ENCODE results near the gene CEP85L. TPM values are rescaled to one million over a fixed set of nuclear protein-coding genes. Genes with fewer than 3 reads are reported as not detected.

The CEP85L gene
- total and polyA plus RNA-seq, 2 experiments from 2014 or later = 9.1 to 10.1 TPM

- TF ChIP-seq EZH2 (IDR thresholded peaks at IDR 0.05; ENCODE audit: low read depth, unreplicated experiment) (no peak), STAT1 (IDR thresholded peaks at IDR 0.05; ENCODE audit: unreplicated experiment) (no peak), ZNF331 (CRISPR knock-in tag; IDR thresholded peaks at IDR 0.05; ENCODE audit: low read depth) (no peak), REST (IDR thresholded peaks at IDR 0.05; ENCODE audit: unreplicated experiment) (no peak), POLR2AphosphoS5 (IDR thresholded peaks at IDR 0.05; ENCODE audit: low read depth) (no peak)
Observed at GRCh38 chr6:118644007-118644406, 7.4 kb downstream of the CEP85L start (continued).

DNA sequence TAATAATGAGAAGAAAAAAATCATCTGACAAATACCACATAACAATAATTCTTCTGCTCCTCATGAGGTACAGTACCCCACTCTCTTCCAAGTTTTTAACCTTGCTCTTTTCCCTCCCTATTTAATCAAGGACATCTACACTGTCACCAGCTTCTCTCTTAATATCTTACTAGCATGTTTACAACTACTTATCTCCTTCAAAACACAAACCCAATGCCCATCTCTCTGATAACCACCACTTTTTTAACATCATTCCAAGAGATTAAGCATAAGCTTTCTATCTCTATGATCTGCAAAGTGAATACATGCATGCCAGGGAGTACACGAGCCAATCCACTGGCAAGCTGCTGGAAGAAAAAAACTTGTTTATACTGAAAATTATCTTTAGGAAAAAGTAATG is 10.3 kb downstream of the CEP85L start:
- H3F3A ChIP-seq (replicated peaks; ENCODE audit: low read depth) = no peaks in the 10 kb centered on the region
- ATAC-seq = no peak
- no peaks in the 10 kb centered on the region for H3K36me3 ChIP-seq (ENCODE audit: insufficient read depth)
- H3K27ac ChIP-seq (ENCODE audit: low read depth) = no peak overlapping the region
- no peaks in the 10 kb centered on the region for H3K9me2 ChIP-seq (ENCODE audit: insufficient read depth)
- H2AFZ ChIP-seq = no peak overlapping the region
- no peaks in the 10 kb centered on the region for H3K36me3 Mint-ChIP-seq (ENCODE audit: low read depth)
- no peaks in the 10 kb centered on the region; the same call in 2 of the 3 replicates for H3K9me3 Mint-ChIP-seq
- peaks cover 56% of the 10 kb centered on the region for H3K79me2 ChIP-seq (replicated peaks; ENCODE audit: insufficient read depth)
- H3K4me2 ChIP-seq = no peak overlapping the region
- no peak overlapping the region for H3K4me3 Mint-ChIP-seq
- H3K27me3 Mint-ChIP-seq (ENCODE audit: insufficient read depth, low read depth, poor library complexity) = no peaks in the 10 kb centered on the region
- H3K4me3 ChIP-seq = no peak overlapping the region
- H3K4me1 Mint-ChIP-seq = peaks cover 14% of the 10 kb centered on the region
- no peak for DNase-seq (ENCODE audit: low spot score)
- peak overlapping the region; percentile 9 for H3K27ac Mint-ChIP-seq
- H3K27me3 ChIP-seq (ENCODE audit: insufficient read depth) = no peaks in the 10 kb centered on the region
- peaks cover 10% of the 10 kb centered on the region for H3K4me1 ChIP-seq (ENCODE audit: insufficient read depth)
- no peaks in the 10 kb centered on the region for H4K20me1 ChIP-seq (replicated peaks; ENCODE audit: insufficient read depth)
- TF ChIP-seq CTCF (conservative IDR thresholded peaks at IDR 0.05; ENCODE audit: low read depth in 2 of 2) = no peak
- TF ChIP-seq STAT1 (IDR thresholded peaks at IDR 0.05; ENCODE audit: unreplicated experiment) = no peak
- no peak for TF ChIP-seq CREB1 (CRISPR knock-in tag; IDR thresholded peaks at IDR 0.05; ENCODE audit: low read depth)
- TF ChIP-seq ZNF462 (CRISPR knock-in tag; IDR thresholded peaks at IDR 0.05) = no peak
- no peak for TF ChIP-seq ZNF331 (CRISPR knock-in tag; IDR thresholded peaks at IDR 0.05; ENCODE audit: low read depth)
- no peak for TF ChIP-seq EZH2phosphoT487 (IDR thresholded peaks at IDR 0.05; ENCODE audit: unreplicated experiment)
- no peak for TF ChIP-seq JUNB (IDR thresholded peaks at IDR 0.05; ENCODE audit: unreplicated experiment)
- TF ChIP-seq ZNF114 (CRISPR knock-in tag; IDR thresholded peaks at IDR 0.05) = no peak
- TF ChIP-seq ETS1 (IDR thresholded peaks at IDR 0.05) = no peak
- no peak for TF ChIP-seq POLR2AphosphoS5 (IDR thresholded peaks at IDR 0.05; ENCODE audit: low read depth)
- TF ChIP-seq NANOG (IDR thresholded peaks at IDR 0.05; ENCODE audit: borderline replicate concordance) = no peak
- TF ChIP-seq EZH2 (IDR thresholded peaks at IDR 0.05; ENCODE audit: low read depth, unreplicated experiment) = no peak
